Globus pallidus (tissue), 1 donor: ENCODE measurements around the gene PTPRT.

Experiments used
- DNase-seq: peaks from one replicate; pipeline ENCODE4 v3.0.0-alpha.2; 2015; ENCODE audit warnings: low spot score

Gene PTPRT

GRCh38 chr20:42113236-42113635, 1076.5 kb downstream of the PTPRT start:
- DNase-seq: no peak

GRCh38 chr20:42112161-42112560, 1077.5 kb downstream of the PTPRT start:
- DNase-seq: no peak

DNA sequence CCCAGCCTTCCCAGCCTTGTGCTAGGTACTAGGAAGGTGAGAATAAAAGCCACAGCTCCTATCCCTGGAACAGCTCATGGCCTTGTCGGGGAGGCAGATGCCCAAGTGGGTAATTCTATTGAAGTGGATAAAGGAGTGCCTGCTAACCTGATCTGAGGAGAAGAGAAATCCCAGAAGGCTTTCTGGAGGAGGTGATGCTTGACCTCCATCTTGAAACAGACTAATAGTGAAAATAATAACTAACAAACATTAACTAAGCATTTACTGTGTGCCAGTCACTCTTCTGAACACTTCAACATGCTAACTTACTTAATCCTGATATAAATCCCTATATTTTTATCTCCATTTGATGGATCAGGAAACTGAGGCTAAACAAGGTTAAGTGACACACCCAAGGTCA, 1078.4 kb downstream of the PTPRT start:
- no peak for DNase-seq

DNA sequence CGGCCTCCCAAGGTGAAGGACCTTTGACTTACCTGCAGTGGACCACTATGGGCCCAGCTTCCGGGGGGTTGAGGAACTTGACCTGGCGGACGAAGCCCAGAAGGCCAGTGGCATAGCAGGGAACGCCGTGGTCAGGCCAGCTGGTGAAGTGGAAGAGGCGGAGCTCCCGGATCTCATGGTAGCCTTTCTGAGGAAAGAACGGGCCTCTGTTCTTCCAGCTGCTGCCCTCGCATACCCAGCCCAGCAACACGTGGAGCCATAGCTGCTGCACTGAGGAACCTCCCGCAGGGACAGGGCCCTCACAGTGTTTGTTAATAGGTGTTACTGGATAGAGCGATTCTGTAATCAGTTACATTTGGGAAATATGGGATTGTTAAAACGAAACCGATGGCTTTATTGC, 1079.4 kb downstream of the PTPRT start:
- DNase-seq: peak; percentile 19

- no peak for DNase-seq
Observed at GRCh38 chr20:42102000-42102399, 1087.7 kb downstream of the PTPRT start.

GRCh38 chr20:42100137-42100704, 1089.5 kb downstream of the PTPRT start:
- DNase-seq: no peak

GRCh38 chr20:42099101-42099500, 1090.6 kb downstream of the PTPRT start:
- DNase-seq: no peak

DNA sequence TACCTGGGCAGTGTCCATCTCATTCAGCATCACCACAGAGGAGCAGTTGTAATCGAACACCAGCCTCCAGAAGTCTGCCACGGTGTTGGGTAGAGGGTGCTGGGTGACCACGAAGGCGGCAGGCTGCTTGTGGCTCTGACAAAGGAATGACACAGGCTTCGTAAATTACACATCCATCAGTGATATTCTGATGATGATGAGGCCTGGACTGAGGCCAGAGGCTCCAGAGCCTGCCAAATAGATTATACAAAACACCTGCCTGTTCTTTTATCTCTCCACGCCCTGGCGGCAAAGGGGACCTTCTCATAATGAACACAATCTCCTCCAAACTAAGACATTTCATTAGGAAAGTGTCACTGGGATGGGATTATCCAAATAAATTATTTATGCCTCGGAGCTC, 1091.3 kb downstream of the PTPRT start:
- no peak for DNase-seq

GRCh38 chr20:42097741-42098140, 1092.0 kb downstream of the PTPRT start:
- DNase-seq: no peak

- DNase-seq: no peak
Observed at GRCh38 chr20:42095221-42095620, 1094.5 kb downstream of the PTPRT start.

- no peak for DNase-seq
Observed at GRCh38 chr20:42093542-42094440, 1095.9 kb downstream of the PTPRT start.

GRCh38 chr20:42093041-42093440, 1096.7 kb downstream of the PTPRT start:
- no peak for DNase-seq

- DNase-seq: no peak
Observed at GRCh38 chr20:42085366-42085765, 1104.3 kb downstream of the PTPRT start.

GRCh38 chr20:42083280-42083679, 1106.4 kb downstream of the PTPRT start:
- DNase-seq: no peak

DNA sequence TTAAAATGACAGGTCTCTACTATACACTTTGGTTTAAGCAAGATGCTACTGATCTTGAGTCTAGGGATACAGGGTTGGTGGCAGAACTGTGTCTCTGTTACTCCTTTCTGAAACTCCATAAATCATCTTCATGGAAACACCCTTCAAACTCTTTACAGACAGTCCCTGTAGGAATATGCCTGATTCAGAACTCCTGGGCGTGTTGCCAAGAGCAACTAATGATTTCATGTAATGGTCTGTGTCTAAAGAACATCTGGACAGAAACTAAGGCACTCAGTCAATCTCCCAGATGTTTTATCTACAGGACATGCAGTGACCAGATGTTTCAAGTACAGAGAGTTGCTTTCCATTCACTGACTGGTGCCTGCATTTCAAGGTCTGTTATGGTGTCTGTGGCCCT, 1107.1 kb downstream of the PTPRT start:
- no peak for DNase-seq

GRCh38 chr20:42080956-42081355, 1108.8 kb downstream of the PTPRT start:
- DNase-seq: no peak

DNA sequence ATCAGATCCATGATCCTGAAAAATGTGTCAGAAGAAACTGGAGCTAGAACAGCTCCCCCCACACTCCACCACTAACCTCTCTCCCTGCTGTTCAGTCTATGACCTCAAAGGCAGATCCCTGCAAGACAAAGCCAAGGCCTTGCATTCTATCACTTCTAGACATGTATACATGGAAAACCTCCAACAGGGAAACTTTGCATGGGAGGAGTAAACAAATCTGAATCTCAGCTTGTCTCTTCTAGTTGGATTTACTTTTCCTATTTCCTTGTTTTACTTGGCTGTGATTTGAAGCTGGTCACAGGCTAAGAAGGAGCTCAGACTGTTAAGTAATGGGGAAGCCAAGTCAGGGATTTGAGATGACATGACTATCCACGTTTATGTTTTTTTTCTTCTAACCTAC, 1114.8 kb downstream of the PTPRT start:
- DNase-seq: no peak

DNA sequence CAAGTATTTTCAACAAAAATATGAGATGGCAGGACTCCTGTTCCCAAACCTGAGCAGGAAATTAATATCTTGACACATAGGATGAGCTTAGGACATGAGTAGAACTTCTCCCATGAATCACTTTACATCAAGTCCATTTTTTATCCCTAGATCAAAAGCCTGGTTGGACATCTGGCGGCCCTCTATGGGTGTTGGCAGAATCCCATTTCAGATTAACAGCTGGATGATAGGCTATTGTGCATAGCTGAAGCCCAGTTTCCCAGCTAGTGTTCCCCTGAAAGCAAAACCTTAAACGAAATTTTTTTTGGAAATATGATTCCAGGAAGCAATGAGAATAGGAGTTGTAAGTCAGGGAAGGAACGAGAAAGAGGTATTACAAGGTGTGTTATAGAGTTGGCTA, 1122.1 kb downstream of the PTPRT start:
- DNase-seq: no peak

- DNase-seq: no peak
Observed at GRCh38 chr20:42067174-42067573, 1122.5 kb downstream of the PTPRT start.

DNA sequence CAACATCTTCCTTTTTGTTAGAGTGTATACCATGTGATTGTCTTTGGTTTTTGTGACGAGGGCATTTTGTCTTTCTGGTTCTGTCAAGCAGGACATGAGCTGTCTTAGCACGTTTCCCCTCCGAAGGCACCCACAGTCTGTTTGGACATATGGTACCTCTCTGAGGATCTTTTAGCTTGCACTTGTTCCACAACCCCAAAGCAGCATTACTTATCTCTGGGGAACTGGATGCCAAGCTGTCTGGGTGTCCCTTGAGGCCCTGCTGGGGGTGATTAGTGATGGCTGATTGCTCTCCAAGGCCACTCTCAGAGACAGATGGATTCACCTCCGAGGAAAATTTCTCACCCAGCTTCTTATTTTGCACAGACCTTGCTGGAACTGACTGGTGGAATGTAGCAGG, 1126.6 kb downstream of the PTPRT start:
- no peak for DNase-seq

DNA sequence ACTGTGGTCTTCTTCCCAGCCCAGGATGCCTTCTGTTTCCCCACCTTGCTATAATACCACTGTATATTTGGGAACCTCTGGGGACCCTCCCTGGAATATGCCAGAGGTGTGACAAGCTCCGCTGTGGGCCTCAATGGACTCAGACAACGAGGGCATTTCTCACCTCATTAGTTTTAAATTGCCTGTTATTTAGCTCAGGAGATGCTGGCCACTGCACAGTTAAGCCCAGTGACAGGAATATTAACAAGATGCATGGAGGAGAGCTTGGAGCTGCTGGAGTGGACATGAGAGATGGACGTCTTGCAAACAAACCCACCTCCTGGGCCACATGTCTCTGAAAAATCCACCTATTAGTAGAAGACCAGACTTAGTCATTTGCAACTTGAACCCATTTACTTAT, 1136.4 kb downstream of the PTPRT start:
- no peak for DNase-seq

DNA sequence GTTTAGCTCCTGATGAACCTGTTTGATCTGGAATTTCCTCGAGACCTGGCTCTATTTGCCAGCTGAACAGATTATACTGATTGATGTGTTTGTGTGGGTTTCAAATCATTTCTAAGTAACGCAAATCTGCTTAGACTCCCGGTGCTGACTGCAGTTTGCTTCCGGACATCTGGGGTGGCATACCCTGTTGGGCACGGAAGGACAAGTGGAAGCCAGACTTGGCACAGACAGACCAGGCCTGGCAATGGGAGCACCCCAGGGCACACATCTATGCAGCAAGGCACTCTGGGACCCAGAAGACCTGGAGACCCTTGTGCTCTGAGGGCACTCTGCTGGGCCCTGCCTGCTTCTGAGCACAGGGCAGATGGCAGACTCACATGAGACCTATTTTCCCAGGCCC, 1137.8 kb downstream of the PTPRT start:
- DNase-seq: no peak

- DNase-seq: no peak
Observed at GRCh38 chr20:42046371-42047085, 1143.2 kb downstream of the PTPRT start.
